Gastrocnemius medialis (tissue), 4 donors: ENCODE data around the gene CDK1.

Source experiments
- POLR2A ChIP-seq, 2 donors: fragments of 450-650 bp; IDR thresholded peaks; one replicate each; pipeline ENCODE4 v1.6.1; 2017; ENCODE audit warnings: antibody characterized with exemption in 2 of 2, mild to moderate bottlenecking in 2 of 2, moderate library complexity in 2 of 2
- TF ChIP-seq, protein P1 (sequence below), 5 experiments: fragments of 450-650 bp in 3 of 5; fragments of 200-600 bp in 2 of 5; sonication (generic) in 2 of 5; IDR thresholded peaks in 4 of 5; conservative IDR thresholded peaks in 1 of 5; 1 replicate in 4 of 5; 2 replicates in 1 of 5; pipeline ENCODE4 v1.5.1; 2016 to 2019; ENCODE audit warnings: antibody characterized with exemption in 5 of 5, mild to moderate bottlenecking in 3 of 5, moderate library complexity in 3 of 5

DNA sequence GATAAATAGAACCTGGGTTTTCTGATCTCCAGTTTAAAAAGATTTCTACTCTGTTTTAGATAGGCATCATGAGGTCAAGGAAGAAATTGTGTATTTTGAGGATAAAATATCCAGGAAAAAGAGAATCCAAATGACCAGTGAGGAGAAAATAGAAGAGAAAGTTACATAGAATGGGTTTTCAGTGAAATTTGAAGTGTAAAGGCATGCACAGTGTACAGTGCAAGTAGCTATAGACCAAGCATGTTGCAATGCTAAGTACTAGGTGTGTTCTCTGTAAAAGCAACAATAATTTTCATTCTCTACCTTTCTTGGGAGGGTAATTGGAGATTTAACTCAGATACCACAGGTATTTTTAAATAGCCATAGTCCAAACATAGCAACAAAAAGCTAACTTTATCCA lies 22.6 kb downstream of the CDK1 start:
- TF ChIP-seq, protein P1, sequence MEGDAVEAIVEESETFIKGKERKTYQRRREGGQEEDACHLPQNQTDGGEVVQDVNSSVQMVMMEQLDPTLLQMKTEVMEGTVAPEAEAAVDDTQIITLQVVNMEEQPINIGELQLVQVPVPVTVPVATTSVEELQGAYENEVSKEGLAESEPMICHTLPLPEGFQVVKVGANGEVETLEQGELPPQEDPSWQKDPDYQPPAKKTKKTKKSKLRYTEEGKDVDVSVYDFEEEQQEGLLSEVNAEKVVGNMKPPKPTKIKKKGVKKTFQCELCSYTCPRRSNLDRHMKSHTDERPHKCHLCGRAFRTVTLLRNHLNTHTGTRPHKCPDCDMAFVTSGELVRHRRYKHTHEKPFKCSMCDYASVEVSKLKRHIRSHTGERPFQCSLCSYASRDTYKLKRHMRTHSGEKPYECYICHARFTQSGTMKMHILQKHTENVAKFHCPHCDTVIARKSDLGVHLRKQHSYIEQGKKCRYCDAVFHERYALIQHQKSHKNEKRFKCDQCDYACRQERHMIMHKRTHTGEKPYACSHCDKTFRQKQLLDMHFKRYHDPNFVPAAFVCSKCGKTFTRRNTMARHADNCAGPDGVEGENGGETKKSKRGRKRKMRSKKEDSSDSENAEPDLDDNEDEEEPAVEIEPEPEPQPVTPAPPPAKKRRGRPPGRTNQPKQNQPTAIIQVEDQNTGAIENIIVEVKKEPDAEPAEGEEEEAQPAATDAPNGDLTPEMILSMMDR (IDR thresholded peaks at IDR 0.05 in 4 of 5, conservative IDR thresholded peaks at IDR 0.05 in 1 of 5): no peak
- TF ChIP-seq POLR2A (IDR thresholded peaks at IDR 0.05): no peak
